Caco-2 (cell line): Measurements from ENCODE around the gene STRADB. TPM values are rescaled to one million over a fixed set of nuclear protein-coding genes. Genes with fewer than 3 reads are reported as not detected.

ENCODE experiments used
- BruUV-seq: library from RNA; stranded (reverse); fragments of 400-500 nt; replicated peaks from 2 replicates; lab custom pipeline; 2021; lab: Mats Ljungman, UMichigan
- CTCF ChIA-PET: fragments of 300-600 bp; sonication (Branson Sonifier 250); formaldehyde crosslinking; loops from one replicate; lab custom pipeline; 2022; ENCODE audit warnings: antibody characterized with exemption; lab: Charles Lee
- POLR2A ChIA-PET: fragments of 300-600 bp; sonication (Branson Sonifier 250); formaldehyde crosslinking; loops from one replicate; lab custom pipeline; 2022; ENCODE audit warnings: antibody characterized with exemption; lab: Charles Lee
- DNase-seq, 2 experiments: peaks; one replicate each; pipeline versions ENCODE4 v3.0.0 to v3.0.0-alpha.2; 2020 to 2022
- H3K27me3 ChIP-seq: replicated peaks from 2 replicates; pipeline ENCODE4 v1.6.0; 2011; ENCODE audit warnings: low read length; ENCODE audit not compliant: control insufficient read depth, insufficient read depth
- H3K36me3 ChIP-seq: 2 replicates; pipeline ENCODE4 v1.5.1; 2011; ENCODE audit warnings: low read length; ENCODE audit not compliant: control insufficient read depth, insufficient read depth
- H3K4me1 ChIP-seq: fragments of 250-450 bp; sonication (Bioruptor Pico); 2 replicates; pipeline ENCODE4 v1.5.1; 2020; ENCODE audit warnings: mild to moderate bottlenecking
- H3K4me3 ChIP-seq: 2 replicates; pipeline ENCODE4 v1.5.1; 2011; ENCODE audit warnings: low read depth, mild to moderate bottlenecking, control low read depth, low read length
- H3K9me3 ChIP-seq: fragments of 250-450 bp; sonication (Bioruptor Pico); 2 replicates; pipeline ENCODE4 v1.5.1; 2020; ENCODE audit warnings: mild to moderate bottlenecking, moderate library complexity
- H3K27ac Mint-ChIP-seq: one replicate; pipeline ENCODE4 v1.8.0; 2022; ENCODE audit warnings: mixed read lengths; ENCODE audit not compliant: unreplicated experiment
- H3K27me3 Mint-ChIP-seq: one replicate; pipeline ENCODE4 v1.8.0; 2022; ENCODE audit warnings: mixed read lengths; ENCODE audit not compliant: insufficient read depth, unreplicated experiment
- H3K36me3 Mint-ChIP-seq: one replicate; pipeline ENCODE4 v1.8.0; 2022; ENCODE audit warnings: mild to moderate bottlenecking, mixed read lengths; ENCODE audit not compliant: insufficient read depth, unreplicated experiment
- H3K4me1 Mint-ChIP-seq: one replicate; pipeline ENCODE4 v1.8.0; 2022; ENCODE audit warnings: low read depth, mixed read lengths; ENCODE audit not compliant: unreplicated experiment
- H3K4me3 Mint-ChIP-seq: one replicate; pipeline ENCODE4 v1.8.0; 2022; ENCODE audit warnings: mild to moderate bottlenecking, moderate library complexity, mixed read lengths; ENCODE audit not compliant: unreplicated experiment
- H3K9me3 Mint-ChIP-seq: one replicate; pipeline ENCODE4 v1.8.0; 2022; ENCODE audit warnings: mixed read lengths; ENCODE audit not compliant: unreplicated experiment
- CTCF ChIP-seq, 2 experiments: fragments of 200-600 bp in 1 of 2; IDR thresholded peaks; 1 replicate in 1 of 2; 2 replicates in 1 of 2; pipeline versions ENCODE4 v1.5.1 to v1.8.0; 2011 to 2022; ENCODE audit warnings: antibody characterized with exemption in 1 of 2, control low read depth in 1 of 2, inconsistent platforms in 1 of 2, low read depth in 1 of 2, low read length in 1 of 2, mild to moderate bottlenecking in 1 of 2, moderate library complexity in 1 of 2; ENCODE audit not compliant: insufficient read depth in 1 of 2, severe bottlenecking in 1 of 2, unreplicated experiment in 1 of 2
- intact Hi-C: fragments of 100-400 bp; cut with micrococcal nuclease; formaldehyde crosslinking; loops from one replicate; pipeline ENCODE4 v1.10.0; 2022; ENCODE audit not compliant: unreplicated experiment
- total RNA-seq: library from RNA; stranded (reverse); gene quantifications from 2 replicates; pipeline ENCODE4 v1.2.3, GENCODE V29; 2022

The STRADB gene
- total RNA-seq, 1 experiment from 2014 or later: 49.0 TPM

- H3K4me3 Mint-ChIP-seq: peak overlapping the region; percentile 94
- H3K27me3 Mint-ChIP-seq: no peaks in the 10 kb centered on the region
- intact Hi-C loops: loop anchor here (1.0 to 5.0 kb wide), 4 partner anchors 11 to 334 kb away; partner anchors contain the start of genes CFLAR and TMEM237
- TF ChIP-seq CTCF (IDR thresholded peaks at IDR 0.05; ENCODE audit: insufficient read depth in 1 of 2, low read depth in 1 of 2, low read length in 1 of 2, severe bottlenecking in 1 of 2, unreplicated experiment in 1 of 2): no peak
- H3K27ac Mint-ChIP-seq: peak overlapping the region; percentile 94
- Histone ChIP-seq H3K36me3 (no peaks in the 10 kb centered on the region; the same call in 1 of the 2 replicates), H3K27me3 (no peaks in the 10 kb centered on the region), H3K9me3 (no peaks in the 10 kb centered on the region), H3K4me3 (peak overlapping the region; percentile 86), H3K4me1 (peaks cover 27% of the 10 kb centered on the region)
- peaks cover 10% of the 10 kb centered on the region for H3K36me3 Mint-ChIP-seq
- POLR2A ChIA-PET: interaction anchor here (0.5 to 1.2 kb wide), 12 partner anchors 19 to 562 kb away, joined by 3 to 12 read pairs (median 4); partner anchors contain the start of genes ALS2, NIF3L1, PPIL3 and TMEM237
- no peaks in the 10 kb centered on the region for H3K9me3 Mint-ChIP-seq
- H3K4me1 Mint-ChIP-seq: peaks cover 21% of the 10 kb centered on the region
- DNase-seq: no peak
- CTCF ChIA-PET: interaction anchor here (0.6 to 1.2 kb wide), 10 partner anchors 16 to 546 kb away, joined by 3 to 11 read pairs (median 4); partner anchors contain the start of gene CASP10
- no TSS peak for BruUV-seq
Observed at GRCh38 chr2:201450954-201451291, 617 bp upstream of the STRADB start.

GRCh38 chr2:201452058-201452921 lies 750 bp downstream of the STRADB start:
- peak overlapping the region; percentile 94 for H3K27ac Mint-ChIP-seq
- H3K4me3 ChIP-seq: peak overlapping the region; percentile 86
- H3K4me1 Mint-ChIP-seq: peaks cover 8% of the 10 kb centered on the region
- no peaks in the 10 kb centered on the region for H3K27me3 ChIP-seq
- intact Hi-C loops: loop anchor here (5.0 kb wide), 2 partner anchors 215 to 335 kb away; partner anchors contain the start of gene CFLAR
- H3K36me3 ChIP-seq: no peaks in the 10 kb centered on the region; the same call in 1 of the 2 replicates
- H3K9me3 Mint-ChIP-seq: no peaks in the 10 kb centered on the region
- TSS peak; percentile 40 for BruUV-seq
- peaks cover 20% of the 10 kb centered on the region for H3K4me1 ChIP-seq
- POLR2A ChIA-PET: interaction anchor here (0.5 to 1.2 kb wide), 6 partner anchors 167 to 631 kb away, joined by 3 to 12 read pairs (median 6); partner anchors contain the start of genes ALS2, NIF3L1 and PPIL3
- no peak for TF ChIP-seq CTCF (IDR thresholded peaks at IDR 0.05; ENCODE audit: insufficient read depth in 1 of 2, low read depth in 1 of 2, low read length in 1 of 2, severe bottlenecking in 1 of 2, unreplicated experiment in 1 of 2)
- peak overlapping the region; percentile 94 for H3K4me3 Mint-ChIP-seq
- CTCF ChIA-PET: interaction anchor here (0.9 to 1.4 kb wide), 4 partner anchors 182 to 270 kb away, joined by 3 to 11 read pairs (median 4); partner anchors contain the start of genes CASP10 and TMEM237
- DNase-seq: no peak
- no peaks in the 10 kb centered on the region for H3K9me3 ChIP-seq
- H3K27me3 Mint-ChIP-seq: no peaks in the 10 kb centered on the region
- H3K36me3 Mint-ChIP-seq: peaks cover 10% of the 10 kb centered on the region
